MCF 10A (cell line): ENCODE data around the gene CHRM5. TPM values are rescaled to one million over a fixed set of nuclear protein-coding genes. Genes with fewer than 3 reads are reported as not detected.

Experiments
- BruUV-seq: library from RNA; stranded (reverse); fragments of 400-500 nt; replicated peaks from 2 replicates; lab custom pipeline; 2021; lab: Mats Ljungman, UMichigan
- CTCF ChIA-PET: fragments of 300-600 bp; sonication (Branson Sonifier 250); formaldehyde crosslinking; extraction: SDS; loops from one replicate; lab custom pipeline; 2021; ENCODE audit warnings: antibody characterized with exemption, inconsistent platforms; lab: Yijun Ruan, JAX
- POLR2A ChIA-PET: fragments of 300-600, 350-650 bp; sonication (Branson Sonifier 250); formaldehyde crosslinking; extraction: SDS; loops from one replicate; lab custom pipeline; 2020; ENCODE audit warnings: antibody characterized with exemption, inconsistent platforms; lab: Yijun Ruan, JAX
- DNase-seq: peaks from one replicate; pipeline ENCODE4 v3.0.0-alpha.2; 2018; ENCODE audit not compliant: unreplicated experiment
- H3K27ac Mint-ChIP-seq: one replicate; pipeline ENCODE4 v1.8.0; 2022; ENCODE audit warnings: mild to moderate bottlenecking, low read depth, mixed read lengths; ENCODE audit not compliant: unreplicated experiment
- H3K27me3 Mint-ChIP-seq: one replicate; pipeline ENCODE4 v1.8.0; 2022; ENCODE audit warnings: mixed read lengths; ENCODE audit not compliant: insufficient read depth, unreplicated experiment
- H3K36me3 Mint-ChIP-seq: one replicate; pipeline ENCODE4 v1.8.0; 2022; ENCODE audit warnings: mild to moderate bottlenecking, moderate library complexity, mixed read lengths; ENCODE audit not compliant: insufficient read depth, unreplicated experiment
- H3K4me1 Mint-ChIP-seq: one replicate; pipeline ENCODE4 v1.8.0; 2022; ENCODE audit warnings: mixed read lengths; ENCODE audit not compliant: insufficient read depth, unreplicated experiment
- H3K4me3 Mint-ChIP-seq: one replicate; pipeline ENCODE4 v1.8.0; 2022; ENCODE audit warnings: mild to moderate bottlenecking, moderate library complexity, mixed read lengths; ENCODE audit not compliant: unreplicated experiment
- H3K9me3 Mint-ChIP-seq: one replicate; pipeline ENCODE4 v1.8.0; 2022; ENCODE audit warnings: mixed read lengths; ENCODE audit not compliant: unreplicated experiment
- intact Hi-C: fragments of 100-400 bp; cut with micrococcal nuclease; formaldehyde crosslinking; loops from 2 replicates; pipeline ENCODE4 v1.14.1; 2022
- total RNA-seq: library from RNA; stranded (reverse); gene quantifications from 2 replicates; pipeline ENCODE4 v1.2.3, GENCODE V29; 2022
- TF ChIP-seq, protein P1 (sequence below): fragments of 200-600 bp; IDR thresholded peaks from one replicate; pipeline ENCODE4 v1.8.0; 2022; ENCODE audit warnings: antibody characterized with exemption, mild to moderate bottlenecking; ENCODE audit not compliant: unreplicated experiment

Gene CHRM5
- total RNA-seq, 1 experiment from 2014 or later: not detected

DNA sequence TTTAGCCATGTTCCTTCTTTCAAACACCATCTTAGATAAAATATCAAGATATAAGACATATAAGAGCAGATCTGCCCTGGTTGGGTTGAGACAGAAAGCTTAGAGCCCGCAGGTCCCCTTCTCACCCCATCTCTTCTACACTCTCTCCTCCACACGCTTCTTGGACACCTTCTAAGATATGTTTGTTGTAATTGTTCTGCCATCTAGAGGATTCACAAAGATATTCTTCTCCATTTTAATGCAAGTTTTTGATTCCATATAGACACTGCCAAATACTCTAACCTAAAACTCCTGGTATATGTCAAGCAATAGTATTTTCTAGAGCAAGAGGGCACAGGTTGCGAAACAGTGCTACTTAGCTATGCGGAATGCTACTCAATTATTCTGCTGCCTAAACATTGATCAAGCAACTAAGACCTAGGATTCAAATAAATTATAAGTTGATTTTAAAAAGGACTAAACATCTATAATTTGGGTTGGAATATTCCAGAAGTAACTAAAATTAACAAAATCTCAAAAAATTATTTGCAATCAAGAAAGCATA is 6.8 kb downstream of the CHRM5 start:
- DNase-seq: no peak
- no TSS peak for BruUV-seq
- H3K9me3 Mint-ChIP-seq: no peaks in the 10 kb centered on the region
- ChIA-PET POLR2A (interaction anchor here (1.4 kb wide), 1 partner anchor 8 kb away, joined by 3 read pairs; no protein-coding TSS in a partner anchor), CTCF (interaction anchor here (0.8 to 6.4 kb wide), 3 partner anchors 9 to 239 kb away, joined by 3 to 78 read pairs (median 8); no protein-coding TSS in a partner anchor)
- TF ChIP-seq, protein P1, sequence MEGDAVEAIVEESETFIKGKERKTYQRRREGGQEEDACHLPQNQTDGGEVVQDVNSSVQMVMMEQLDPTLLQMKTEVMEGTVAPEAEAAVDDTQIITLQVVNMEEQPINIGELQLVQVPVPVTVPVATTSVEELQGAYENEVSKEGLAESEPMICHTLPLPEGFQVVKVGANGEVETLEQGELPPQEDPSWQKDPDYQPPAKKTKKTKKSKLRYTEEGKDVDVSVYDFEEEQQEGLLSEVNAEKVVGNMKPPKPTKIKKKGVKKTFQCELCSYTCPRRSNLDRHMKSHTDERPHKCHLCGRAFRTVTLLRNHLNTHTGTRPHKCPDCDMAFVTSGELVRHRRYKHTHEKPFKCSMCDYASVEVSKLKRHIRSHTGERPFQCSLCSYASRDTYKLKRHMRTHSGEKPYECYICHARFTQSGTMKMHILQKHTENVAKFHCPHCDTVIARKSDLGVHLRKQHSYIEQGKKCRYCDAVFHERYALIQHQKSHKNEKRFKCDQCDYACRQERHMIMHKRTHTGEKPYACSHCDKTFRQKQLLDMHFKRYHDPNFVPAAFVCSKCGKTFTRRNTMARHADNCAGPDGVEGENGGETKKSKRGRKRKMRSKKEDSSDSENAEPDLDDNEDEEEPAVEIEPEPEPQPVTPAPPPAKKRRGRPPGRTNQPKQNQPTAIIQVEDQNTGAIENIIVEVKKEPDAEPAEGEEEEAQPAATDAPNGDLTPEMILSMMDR: no peak
- no peak overlapping the region for H3K27ac Mint-ChIP-seq
- H3K4me1 Mint-ChIP-seq: peaks cover 5% of the 10 kb centered on the region
- no peaks in the 10 kb centered on the region for H3K27me3 Mint-ChIP-seq
- intact Hi-C loops: loop anchor here (5.0 kb wide), 1 partner anchor 238 kb away; no protein-coding TSS in a partner anchor
- no peak overlapping the region for H3K4me3 Mint-ChIP-seq
- no peaks in the 10 kb centered on the region for H3K36me3 Mint-ChIP-seq

GRCh38 chr15:33980159-33980558 is 11.9 kb downstream of the CHRM5 start:
- no TSS peak for BruUV-seq
- Mint-ChIP-seq H3K4me3 (no peak overlapping the region), H3K27me3 (no peaks in the 10 kb centered on the region), H3K4me1 (peaks cover 6% of the 10 kb centered on the region), H3K36me3 (no peaks in the 10 kb centered on the region), H3K27ac (no peak overlapping the region), H3K9me3 (no peaks in the 10 kb centered on the region)
- POLR2A ChIA-PET: no interaction called here
- intact Hi-C loops: no loop called here
- no peak for DNase-seq
- TF ChIP-seq, protein P1: no peak
- CTCF ChIA-PET: interaction anchor here (0.7 kb wide), 2 partner anchors 242 to 245 kb away, joined by 3 to 6 read pairs; no protein-coding TSS in a partner anchor

DNA sequence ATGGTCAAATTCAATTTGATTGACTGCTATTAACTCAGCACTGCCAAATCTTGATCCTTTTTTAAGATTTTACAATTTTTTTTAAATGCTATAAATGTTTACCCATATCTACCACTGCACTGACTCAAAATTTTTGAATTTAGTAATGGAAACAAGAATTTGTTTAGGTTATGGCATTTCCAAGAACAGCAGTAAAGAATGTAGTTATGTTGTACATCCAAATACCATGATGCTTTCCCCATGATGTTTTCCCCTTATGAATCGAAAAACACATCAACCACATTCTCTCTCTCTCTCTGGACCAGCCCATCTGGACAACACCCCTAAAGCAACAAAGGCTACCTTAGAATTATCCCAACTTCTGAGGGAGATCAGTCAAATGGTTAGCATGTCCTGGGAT is 14.2 kb downstream of the CHRM5 start:
- ChIA-PET CTCF (no interaction called here), POLR2A (no interaction called here)
- intact Hi-C loops: no loop called here

GRCh38 chr15:33985287-33985686 is 17.0 kb downstream of the CHRM5 start:
- Mint-ChIP-seq H3K4me1 (peaks cover 5% of the 10 kb centered on the region), H3K4me3 (no peak overlapping the region), H3K36me3 (no peaks in the 10 kb centered on the region), H3K27me3 (no peaks in the 10 kb centered on the region), H3K9me3 (no peaks in the 10 kb centered on the region), H3K27ac (no peak overlapping the region)
- DNase-seq: peak; percentile 11
- TF ChIP-seq, protein P1: no peak
- POLR2A ChIA-PET: interaction anchor here (0.9 to 1.0 kb wide), 2 partner anchors 9 to 54 kb away, joined by 3 read pairs; partner anchors contain the start of gene AVEN
- BruUV-seq: no TSS peak
- CTCF ChIA-PET: interaction anchor here (0.6 to 2.7 kb wide), 5 partner anchors 9 to 248 kb away, joined by 3 to 8 read pairs (median 3); no protein-coding TSS in a partner anchor
- intact Hi-C loops: no loop called here

More for the DNA sequence above, 14.2 kb downstream of the CHRM5 start:
- H3K36me3 Mint-ChIP-seq: no peaks in the 10 kb centered on the region
- DNase-seq: no peak
- H3K27me3 Mint-ChIP-seq: no peaks in the 10 kb centered on the region
- BruUV-seq: no TSS peak
- peaks cover 6% of the 10 kb centered on the region for H3K4me1 Mint-ChIP-seq
- no peak overlapping the region for H3K27ac Mint-ChIP-seq
- H3K4me3 Mint-ChIP-seq: no peak overlapping the region
- TF ChIP-seq, protein P1: no peak
- no peaks in the 10 kb centered on the region for H3K9me3 Mint-ChIP-seq
